Naive thymus-derived CD4-positive, alpha-beta T cell (primary cell): Measurements from ENCODE around the gene ATRN. TPM values are rescaled to one million over a fixed set of nuclear protein-coding genes. Genes with fewer than 3 reads are reported as not detected.
A peak's percentile ranks its signal among the peaks of the same experiment; 100 is the strongest.

ENCODE experiments used
- ATAC-seq: fragments of 150-1000 bp; cut with Tn5 transposase; 2 replicates; pipeline ENCODE4 v1.10.0; 2021; ENCODE audit warnings: mild to moderate bottlenecking, moderate library complexity
- CTCF ChIA-PET: fragments of 350-600 bp; sonication (Branson Sonifier 250); formaldehyde crosslinking; loops from one replicate; lab custom pipeline; 2021; ENCODE audit warnings: antibody characterized with exemption; lab: Charles Lee
- POLR2A ChIA-PET: fragments of 350-600 bp; sonication (Branson Sonifier 250); formaldehyde crosslinking; loops from one replicate; lab custom pipeline; 2021; ENCODE audit warnings: antibody characterized with exemption, inconsistent platforms; lab: Charles Lee
- DNase-seq, 9 donors: peaks; one replicate each; pipeline versions ENCODE4 v3.0.0 to v3.0.0-alpha.2; 2020 to 2022; ENCODE audit warnings: mixed read lengths in 1 of 9
- H3K27ac ChIP-seq: one replicate; pipeline ENCODE4 v1.7.0; 2013; ENCODE audit warnings: mild to moderate bottlenecking, low read depth, low read length, moderate library complexity
- H3K27me3 ChIP-seq, 2 donors: one replicate each; pipeline ENCODE4 v1.7.0; 2013; ENCODE audit warnings: low read length in 2 of 2, mild to moderate bottlenecking in 2 of 2, moderate library complexity in 2 of 2; ENCODE audit not compliant: control insufficient read depth in 2 of 2, insufficient read depth in 2 of 2
- H3K36me3 ChIP-seq, 3 experiments: 1 replicate in 2 of 3; 2 replicates in 1 of 3; pipeline ENCODE4 v1.7.0; 2013; ENCODE audit warnings: low read length in 3 of 3, mild to moderate bottlenecking in 3 of 3, moderate library complexity in 1 of 3; ENCODE audit not compliant: insufficient read depth in 3 of 3, control insufficient read depth in 2 of 3
- H3K4me1 ChIP-seq, 2 donors: one replicate each; pipeline ENCODE4 v1.7.0; 2013; ENCODE audit warnings: low read length in 2 of 2, mild to moderate bottlenecking in 2 of 2, moderate library complexity in 1 of 2; ENCODE audit not compliant: control insufficient read depth in 2 of 2, insufficient read depth in 2 of 2
- H3K4me3 ChIP-seq: 2 replicates; pipeline ENCODE4 v1.7.0; 2013; ENCODE audit warnings: mild to moderate bottlenecking, low read length
- H3K9me3 ChIP-seq, 3 experiments: 1 replicate in 2 of 3; 2 replicates in 1 of 3; pipeline ENCODE4 v1.7.0; 2013; ENCODE audit warnings: low read length in 3 of 3; ENCODE audit not compliant: control insufficient read depth in 2 of 3
- H3K27ac Mint-ChIP-seq, 9 donors: one replicate each; pipeline ENCODE4 v1.8.0; 2020 to 2022; ENCODE audit warnings: mixed read lengths in 9 of 9, mild to moderate bottlenecking in 8 of 9, moderate library complexity in 5 of 9, inconsistent platforms in 2 of 9
- H3K27me3 Mint-ChIP-seq, 5 donors: one replicate each; pipeline ENCODE4 v1.8.0; 2021 to 2022; ENCODE audit warnings: mixed read lengths in 5 of 5, mild to moderate bottlenecking in 1 of 5
- H3K36me3 Mint-ChIP-seq, 5 donors: one replicate each; pipeline ENCODE4 v1.8.0; 2020 to 2022; ENCODE audit warnings: mixed read lengths in 5 of 5, mild to moderate bottlenecking in 3 of 5, inconsistent platforms in 1 of 5
- H3K4me1 Mint-ChIP-seq, 7 donors: one replicate each; pipeline ENCODE4 v1.8.0; 2020 to 2022; ENCODE audit warnings: mixed read lengths in 7 of 7, mild to moderate bottlenecking in 3 of 7, inconsistent platforms in 1 of 7
- H3K4me3 Mint-ChIP-seq, 10 donors: one replicate each; pipeline ENCODE4 v1.8.0; 2020 to 2022; ENCODE audit warnings: mild to moderate bottlenecking in 10 of 10, mixed read lengths in 10 of 10, moderate library complexity in 6 of 10, inconsistent platforms in 2 of 10
- H3K9me3 Mint-ChIP-seq, 11 donors: one replicate each; pipeline ENCODE4 v1.8.0; 2020 to 2022; ENCODE audit warnings: mixed read lengths in 11 of 11, mild to moderate bottlenecking in 4 of 11, inconsistent platforms in 1 of 11, moderate library complexity in 1 of 11
- intact Hi-C, 2 donors: fragments of 100-400 bp; cut with micrococcal nuclease; formaldehyde crosslinking; loops; one replicate each; pipeline ENCODE4 v1.15.1; 2023
- polyA plus RNA-seq, 2 donors: library from polyadenylated mRNA; unstranded; fragments of 300-500 nt; fragmentation: Illumina TruSeq; gene quantifications; one replicate each; pipeline ENCODE4 v1.2.3, GENCODE V29; 2021
- total RNA-seq, 6 experiments: library from RNA in 5 of 6; stranded (reverse) in 5 of 6; gene quantifications; 1 replicate in 5 of 6; 2 replicates in 1 of 6; pipeline ENCODE4 v1.2.3 and lab custom pipeline; 2021 to 2026

Gene ATRN
- total and polyA plus RNA-seq, 7 experiments from 2014 or later: 9.2 to 17.5 (median 12.9) TPM

DNA sequence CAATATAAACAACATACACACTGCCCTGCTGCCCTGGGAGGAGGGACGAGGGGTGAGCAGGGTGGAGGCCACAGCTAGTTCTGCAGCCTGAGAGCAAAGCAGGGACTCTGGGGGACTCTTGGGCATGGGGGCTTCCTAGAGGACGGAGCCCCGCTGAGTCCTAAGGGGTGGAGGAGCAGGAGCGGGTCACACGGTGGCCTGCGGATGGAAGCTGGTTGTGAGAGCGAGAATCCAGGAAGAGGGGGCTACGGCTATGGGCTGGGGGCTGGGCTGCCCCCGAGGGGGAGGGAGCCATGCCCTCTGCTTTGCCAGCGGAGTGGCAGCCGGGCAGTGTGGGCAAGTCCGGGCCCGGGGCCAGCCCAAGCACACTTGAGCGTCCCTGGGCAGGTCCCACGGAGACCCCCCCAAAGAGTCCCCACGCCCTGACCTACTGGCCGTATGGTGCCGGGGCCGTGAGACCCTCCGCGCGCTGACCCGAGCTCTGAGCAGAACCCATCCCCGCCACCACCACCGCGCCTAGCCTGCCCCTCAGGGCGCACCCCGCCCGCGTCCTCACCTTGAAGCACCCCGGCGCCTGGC, 210.6 kb downstream of the ATRN start:
- intact Hi-C loops: no loop called here
- no peak for DNase-seq
- Mint-ChIP-seq H3K9me3 (no peaks in the 10 kb centered on the region), H3K36me3 (no peaks in the 10 kb centered on the region), H3K27me3 (peaks cover 39 to 68% (median 61%) of the 10 kb centered on the region in 5 donors), H3K4me3 (peak overlapping the region in 2 of 10 donors; percentile 15 to 27), H3K27ac (no peak overlapping the region), H3K4me1 (peaks cover 0 to 7% (median 4%) of the 10 kb centered on the region in 7 donors)
- ChIA-PET CTCF (no interaction called here), POLR2A (no interaction called here)
- H3K4me1 ChIP-seq: no peaks in the 10 kb centered on the region
- no peak overlapping the region for H3K4me3 ChIP-seq
- H3K36me3 ChIP-seq: no peaks in the 10 kb centered on the region
- no peak for ATAC-seq
- H3K27ac ChIP-seq: no peak overlapping the region
- H3K27me3 ChIP-seq: no peaks in the 10 kb centered on the region
- no peaks in the 10 kb centered on the region for H3K9me3 ChIP-seq

DNA sequence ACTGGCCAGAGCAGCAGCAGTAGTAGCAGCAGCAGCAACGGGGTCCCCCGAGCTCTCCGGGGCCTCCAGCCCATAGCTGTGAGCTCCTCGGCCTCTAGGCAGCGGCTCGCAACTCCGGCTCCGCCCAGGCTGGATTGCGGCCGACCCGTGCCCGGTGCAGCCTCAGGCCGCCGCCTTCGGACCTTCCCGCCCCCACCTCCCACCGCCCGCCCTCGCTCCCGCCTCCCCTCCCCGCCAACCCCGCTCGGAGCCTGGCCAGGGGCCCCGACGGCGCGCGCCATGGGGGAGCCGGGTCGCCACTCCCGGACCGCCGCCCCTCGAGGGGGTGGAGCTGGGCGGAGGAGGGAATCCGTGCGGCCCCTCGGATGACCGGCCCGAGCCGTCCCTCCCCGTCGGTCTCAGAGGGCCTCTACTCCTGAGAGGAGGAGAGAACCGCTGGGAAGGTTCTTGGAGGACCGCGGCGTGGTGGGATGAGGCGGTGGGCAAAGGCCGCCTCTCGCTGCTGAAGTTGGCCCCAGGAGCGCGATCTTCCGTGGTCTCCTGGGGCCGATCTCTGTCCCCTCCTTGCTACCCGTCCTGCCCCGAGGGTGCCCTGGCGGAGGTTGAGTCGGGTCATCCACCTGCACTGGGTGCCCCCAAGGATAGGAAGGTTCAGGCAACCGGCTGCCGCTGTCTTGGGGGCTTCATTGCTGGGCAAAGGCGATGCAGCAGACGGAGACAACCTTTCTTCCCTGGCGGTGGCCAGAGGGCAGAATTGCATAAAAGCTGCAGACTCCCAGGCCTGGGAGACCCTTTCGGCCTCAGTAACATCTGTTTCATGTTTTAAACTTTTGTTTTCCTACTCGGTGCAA, 211.3 kb downstream of the ATRN start, which contains the start of gene ADAM33:
TSS of gene ADAM33 (minus strand) at position 80 of the 851 bp plus-strand sequence. CDS start at position 74, 6 bp downstream.
- Mint-ChIP-seq H3K27ac (no peak within 1 kb of the TSS), H3K9me3 (no peaks in the 10 kb centered on the region)
- POLR2A ChIA-PET: no interaction called here

DNA sequence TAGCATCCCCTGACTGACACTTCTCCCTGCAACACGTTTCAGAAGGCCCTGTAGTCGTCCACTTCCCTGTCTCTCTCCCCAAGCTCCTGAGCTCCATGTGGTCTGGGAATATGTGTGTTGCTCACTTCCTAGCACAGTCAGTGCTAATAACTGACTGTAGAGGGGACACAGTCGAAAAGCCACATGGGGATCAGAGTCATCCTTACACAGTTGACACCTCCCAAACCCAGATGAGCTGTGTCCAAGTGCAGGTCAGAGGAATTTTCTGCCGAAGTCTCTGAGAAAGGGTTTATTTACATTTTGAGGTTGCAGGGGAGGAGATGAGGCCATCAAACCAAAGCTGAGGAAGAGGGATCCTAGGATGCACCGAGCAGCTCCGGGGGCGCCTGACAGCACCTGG, 214.5 kb downstream of the ATRN start:
- CTCF ChIA-PET: interaction anchor here (1.0 kb wide), 1 partner anchor 9 kb away, joined by 4 read pairs; no protein-coding TSS in a partner anchor
- Mint-ChIP-seq H3K4me3 (no peak overlapping the region), H3K27me3 (peaks cover 24 to 48% (median 40%) of the 10 kb centered on the region in 5 donors), H3K4me1 (peaks cover 0 to 4% (median 0%) of the 10 kb centered on the region in 7 donors), H3K9me3 (no peaks in the 10 kb centered on the region), H3K27ac (no peak overlapping the region), H3K36me3 (no peaks in the 10 kb centered on the region)
- Histone ChIP-seq H3K9me3 (no peaks in the 10 kb centered on the region), H3K27me3 (no peaks in the 10 kb centered on the region), H3K4me1 (no peaks in the 10 kb centered on the region), H3K36me3 (no peaks in the 10 kb centered on the region), H3K27ac (no peak overlapping the region), H3K4me3 (no peak overlapping the region)
- ATAC-seq: no peak
- intact Hi-C loops: no loop called here
- DNase-seq: no peak
- POLR2A ChIA-PET: no interaction called here

More for the DNA sequence above, 211.3 kb downstream of the ATRN start, which contains the start of gene ADAM33:
- ATAC-seq: no peak
- Histone ChIP-seq H3K27me3 (no peaks in the 10 kb centered on the region), H3K27ac (no peak within 1 kb of the TSS), H3K4me1 (no peaks in the 10 kb centered on the region), H3K9me3 (no peaks in the 10 kb centered on the region), H3K36me3 (no peaks in the 10 kb centered on the region), H3K4me3 (no peak within 1 kb of the TSS)
- Mint-ChIP-seq H3K4me1 (peaks cover 0 to 4% (median 0%) of the 10 kb centered on the region in 7 donors), H3K4me3 (peak within 1 kb of the TSS in 3 of 10 donors; percentile 15 to 34 (median 27)), H3K27me3 (peaks cover 39 to 67% (median 62%) of the 10 kb centered on the region in 5 donors), H3K36me3 (no peaks in the 10 kb centered on the region)
- DNase-seq: no peak
- intact Hi-C loops: no loop called here
- CTCF ChIA-PET: no interaction called here

DNA sequence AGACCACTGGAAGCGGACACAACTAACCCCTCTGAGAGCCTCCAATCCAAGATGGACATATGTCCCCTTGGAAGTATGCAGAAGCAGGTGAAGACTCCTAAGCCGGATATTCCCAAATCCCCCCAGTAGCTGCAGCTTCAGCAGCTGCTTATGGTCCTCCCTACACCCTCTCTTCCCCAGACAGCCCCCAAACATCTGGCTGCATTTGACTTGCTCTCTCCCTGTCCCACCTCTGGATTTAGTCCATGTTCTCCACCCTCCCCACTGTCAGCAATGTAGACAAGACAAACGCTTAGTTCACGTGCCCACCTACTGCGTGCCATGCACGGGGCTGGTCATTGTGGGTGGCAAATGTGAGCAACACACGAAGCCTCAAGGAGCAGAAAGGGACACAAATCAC, 215.6 kb downstream of the ATRN start:
- Histone ChIP-seq H3K27me3 (no peaks in the 10 kb centered on the region), H3K36me3 (no peaks in the 10 kb centered on the region), H3K9me3 (no peaks in the 10 kb centered on the region), H3K27ac (no peak overlapping the region), H3K4me1 (no peaks in the 10 kb centered on the region), H3K4me3 (no peak overlapping the region)
- CTCF ChIA-PET: no interaction called here
- Mint-ChIP-seq H3K36me3 (no peaks in the 10 kb centered on the region), H3K27ac (no peak overlapping the region), H3K27me3 (peaks cover 14 to 39% (median 32%) of the 10 kb centered on the region in 5 donors), H3K4me3 (no peak overlapping the region), H3K4me1 (peaks cover 0 to 3% (median 0%) of the 10 kb centered on the region in 7 donors), H3K9me3 (no peaks in the 10 kb centered on the region)
- POLR2A ChIA-PET: no interaction called here
- no peak for DNase-seq
- intact Hi-C loops: no loop called here
- no peak for ATAC-seq

DNA sequence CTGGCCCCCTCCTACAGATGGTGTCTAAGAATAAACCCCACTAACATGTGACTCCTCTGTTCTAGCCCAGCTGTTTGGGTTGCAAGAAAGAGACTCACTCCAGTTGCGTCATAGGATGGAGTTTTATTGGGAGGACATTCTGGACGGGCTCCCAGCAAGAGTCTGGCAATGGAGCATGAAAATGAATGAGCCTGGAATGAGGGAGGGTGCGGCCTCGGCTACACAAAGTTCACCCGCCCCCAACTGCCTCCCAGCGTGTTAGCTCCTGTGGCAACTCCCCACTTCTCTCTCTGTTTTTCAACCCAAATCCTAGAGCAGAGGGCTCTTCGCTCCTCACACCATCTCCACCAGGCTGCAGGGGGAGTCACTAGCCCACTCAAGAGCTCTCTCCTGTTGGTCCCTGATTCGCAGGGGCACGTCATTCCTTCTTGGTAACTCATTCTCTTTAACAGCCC, 216.1 kb downstream of the ATRN start:
- Histone ChIP-seq H3K36me3 (no peaks in the 10 kb centered on the region), H3K9me3 (no peaks in the 10 kb centered on the region), H3K27ac (no peak overlapping the region), H3K4me1 (no peaks in the 10 kb centered on the region), H3K4me3 (no peak overlapping the region), H3K27me3 (no peaks in the 10 kb centered on the region)
- ATAC-seq (no peak), DNase-seq (no peak)
- intact Hi-C loops: no loop called here
- POLR2A ChIA-PET: no interaction called here
- Mint-ChIP-seq H3K27me3 (peaks cover 13 to 39% (median 30%) of the 10 kb centered on the region in 5 donors), H3K36me3 (no peaks in the 10 kb centered on the region), H3K27ac (no peak overlapping the region), H3K4me3 (no peak overlapping the region), H3K4me1 (peaks cover 0 to 3% (median 0%) of the 10 kb centered on the region in 7 donors), H3K9me3 (no peaks in the 10 kb centered on the region)
- CTCF ChIA-PET: no interaction called here

DNA sequence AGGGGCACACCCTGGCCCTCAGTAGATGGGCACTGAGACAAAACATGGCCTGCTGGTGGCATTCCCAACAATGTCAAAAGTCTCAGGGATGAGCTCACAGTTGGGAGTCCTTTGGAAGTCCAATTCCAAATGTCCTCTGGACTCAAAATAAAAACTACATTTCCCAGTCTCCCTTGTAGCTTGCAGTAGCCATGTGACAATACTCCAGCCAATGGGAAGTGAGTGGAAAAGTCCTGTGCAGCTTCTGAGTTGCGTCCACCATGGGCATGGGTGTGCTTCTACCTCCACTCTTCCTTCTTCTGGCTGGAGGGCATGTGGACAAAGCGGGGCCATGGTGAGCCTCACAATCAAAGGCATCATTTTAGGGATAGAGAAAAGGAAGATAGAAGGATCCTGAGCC, 216.8 kb downstream of the ATRN start:
- Mint-ChIP-seq H3K27ac (peak overlapping the region in 1 of 9 donors; percentile 3), H3K9me3 (no peaks in the 10 kb centered on the region), H3K36me3 (no peaks in the 10 kb centered on the region), H3K4me3 (no peak overlapping the region), H3K4me1 (peaks cover 0 to 3% (median 0%) of the 10 kb centered on the region in 7 donors), H3K27me3 (peaks cover 13 to 35% (median 30%) of the 10 kb centered on the region in 5 donors)
- intact Hi-C loops: no loop called here
- POLR2A ChIA-PET: no interaction called here
- no peaks in the 10 kb centered on the region for H3K9me3 ChIP-seq
- ATAC-seq (no peak), DNase-seq (no peak)
- no peak overlapping the region for H3K27ac ChIP-seq
- CTCF ChIA-PET: no interaction called here
- no peaks in the 10 kb centered on the region for H3K27me3 ChIP-seq
- H3K36me3 ChIP-seq: no peaks in the 10 kb centered on the region
- H3K4me1 ChIP-seq: no peaks in the 10 kb centered on the region
- no peak overlapping the region for H3K4me3 ChIP-seq
